Parathyroid adenoma (tissue), 2 donors: ENCODE data around the gene BLOC1S3.

Experiments used
- H2AFZ ChIP-seq: fragments of 300-600 bp; sonication (generic); one replicate; pipeline ENCODE4 v1.7.0; 2017; ENCODE audit warnings: antibody characterized with exemption, mild to moderate bottlenecking
- H3K27ac ChIP-seq: fragments of 300-600 bp; sonication (generic); one replicate; pipeline ENCODE4 v1.7.0; 2017
- H3K27me3 ChIP-seq: fragments of 300-600 bp; sonication (generic); one replicate; pipeline ENCODE4 v1.7.0; 2017; ENCODE audit warnings: low read length; ENCODE audit not compliant: control insufficient read depth, insufficient read depth
- H3K36me3 ChIP-seq: fragments of 300-600 bp; sonication (generic); one replicate; pipeline ENCODE4 v1.7.0; 2017; ENCODE audit warnings: low read length; ENCODE audit not compliant: control insufficient read depth, insufficient read depth
- H3K4me1 ChIP-seq: fragments of 300-600 bp; sonication (generic); one replicate; pipeline ENCODE4 v1.7.0; 2017; ENCODE audit warnings: control low read depth
- H3K4me2 ChIP-seq: fragments of 300-600 bp; sonication (generic); one replicate; pipeline ENCODE4 v1.7.0; 2017; ENCODE audit warnings: low read length
- H3K4me3 ChIP-seq: fragments of 300-600 bp; sonication (generic); one replicate; pipeline ENCODE4 v1.7.0; 2017; ENCODE audit warnings: low read depth, low read length
- H3K79me2 ChIP-seq: fragments of 300-600 bp; sonication (generic); one replicate; pipeline ENCODE4 v1.7.0; 2017; ENCODE audit warnings: control low read depth
- H3K9ac ChIP-seq: fragments of 300-600 bp; sonication (generic); one replicate; pipeline ENCODE4 v1.7.0; 2017; ENCODE audit warnings: mild to moderate bottlenecking
- H3K9me3 ChIP-seq: fragments of 300-600 bp; sonication (generic); one replicate; pipeline ENCODE4 v1.7.0; 2017; ENCODE audit warnings: low read length; ENCODE audit not compliant: control insufficient read depth
- CTCF ChIP-seq: fragments of 300-600 bp; sonication (generic); IDR thresholded peaks from one replicate; pipeline ENCODE4 v1.7.0; 2017; ENCODE audit warnings: antibody characterized with exemption, mild to moderate bottlenecking
- donor health status: primary hyperparathyroidism.

BLOC1S3 gene

GRCh38 chr19:45138303-45138751, 40.3 kb upstream of the BLOC1S3 start:
- H3K27ac ChIP-seq: no peak overlapping the region

GRCh38 chr19:45139286-45140143, 39.1 kb upstream of the BLOC1S3 start:
- Histone ChIP-seq H3K9me3 (no peaks in the 10 kb centered on the region), H3K27ac (no peak overlapping the region), H3K36me3 (no peaks in the 10 kb centered on the region), H3K4me3 (no peak overlapping the region), H3K27me3 (no peaks in the 10 kb centered on the region), H3K9ac (no peak overlapping the region), H2AFZ (no peak overlapping the region), H3K4me1 (no peaks in the 10 kb centered on the region), H3K4me2 (no peak overlapping the region), H3K79me2 (peaks cover 67% of the 10 kb centered on the region)
- TF ChIP-seq CTCF: no peak

More at GRCh38 chr19:45138303-45138751, 40.3 kb upstream of the BLOC1S3 start:
- Histone ChIP-seq H3K4me2 (no peak overlapping the region), H2AFZ (no peak overlapping the region), H3K79me2 (peaks cover 62% of the 10 kb centered on the region), H3K36me3 (no peaks in the 10 kb centered on the region), H3K9me3 (no peaks in the 10 kb centered on the region), H3K27me3 (no peaks in the 10 kb centered on the region), H3K4me3 (no peak overlapping the region), H3K4me1 (no peaks in the 10 kb centered on the region), H3K9ac (no peak overlapping the region)
- TF ChIP-seq CTCF: no peak

GRCh38 chr19:45140144-45140503, 38.5 kb upstream of the BLOC1S3 start:
- Histone ChIP-seq H3K27ac (no peak overlapping the region), H3K9ac (no peak overlapping the region), H2AFZ (no peak overlapping the region), H3K79me2 (peaks cover 65% of the 10 kb centered on the region), H3K9me3 (no peaks in the 10 kb centered on the region), H3K4me1 (no peaks in the 10 kb centered on the region), H3K36me3 (no peaks in the 10 kb centered on the region), H3K4me3 (no peak overlapping the region), H3K27me3 (no peaks in the 10 kb centered on the region), H3K4me2 (no peak overlapping the region)
- TF ChIP-seq CTCF: no peak

DNA sequence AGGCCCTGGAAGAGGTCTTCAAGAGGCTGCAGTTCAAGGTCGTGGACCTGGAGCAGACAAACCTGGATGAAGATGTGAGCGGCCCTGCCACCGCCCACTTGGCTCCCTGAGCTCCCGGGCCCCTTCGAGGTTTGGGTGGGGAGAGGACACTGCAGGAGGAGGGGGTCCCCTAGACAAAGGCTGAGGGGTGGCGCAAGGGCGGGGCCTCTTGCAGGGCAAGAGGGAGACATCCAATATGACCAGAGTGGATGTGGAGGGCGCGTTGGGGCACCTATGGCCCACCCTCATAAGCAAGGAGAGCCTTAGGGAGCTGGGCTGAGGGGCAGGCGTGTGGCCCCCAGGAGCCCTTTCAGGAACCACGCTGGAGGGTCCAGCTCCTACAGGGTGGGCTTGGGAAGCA, 38.1 kb upstream of the BLOC1S3 start:
- H3K36me3 ChIP-seq: no peaks in the 10 kb centered on the region
- no peak overlapping the region for H3K4me3 ChIP-seq
- no peaks in the 10 kb centered on the region for H3K4me1 ChIP-seq
- no peaks in the 10 kb centered on the region for H3K27me3 ChIP-seq
- no peaks in the 10 kb centered on the region for H3K9me3 ChIP-seq
- H3K79me2 ChIP-seq: peaks cover 63% of the 10 kb centered on the region
- H3K27ac ChIP-seq: no peak overlapping the region
- H3K9ac ChIP-seq: no peak overlapping the region
- no peak for TF ChIP-seq CTCF
- H2AFZ ChIP-seq: no peak overlapping the region
- H3K4me2 ChIP-seq: no peak overlapping the region
